Sigmoid colon (tissue), 4 donors: ENCODE data around the gene SRP54.

Experiments used
- POLR2A ChIP-seq, 2 donors: fragments of 450-650 bp; IDR thresholded peaks; one replicate each; pipeline ENCODE4 v1.6.1; 2016; ENCODE audit warnings: antibody characterized with exemption in 2 of 2, mild to moderate bottlenecking in 2 of 2, moderate library complexity in 2 of 2
- POLR2AphosphoS5 ChIP-seq, 4 donors: sonication (generic); formaldehyde crosslinking; IDR thresholded peaks; one replicate each; pipeline ENCODE4 v1.6.1; 2017; ENCODE audit warnings: antibody characterized with exemption in 4 of 4
- TF ChIP-seq, protein P1 (sequence below), 4 experiments: fragments of 450-650 bp in 3 of 4; fragments of 200-600 bp in 1 of 4; IDR thresholded peaks; one replicate each; pipeline ENCODE4 v1.5.1; 2016 to 2019; ENCODE audit warnings: antibody characterized with exemption in 4 of 4, mild to moderate bottlenecking in 3 of 4, moderate library complexity in 2 of 4

DNA sequence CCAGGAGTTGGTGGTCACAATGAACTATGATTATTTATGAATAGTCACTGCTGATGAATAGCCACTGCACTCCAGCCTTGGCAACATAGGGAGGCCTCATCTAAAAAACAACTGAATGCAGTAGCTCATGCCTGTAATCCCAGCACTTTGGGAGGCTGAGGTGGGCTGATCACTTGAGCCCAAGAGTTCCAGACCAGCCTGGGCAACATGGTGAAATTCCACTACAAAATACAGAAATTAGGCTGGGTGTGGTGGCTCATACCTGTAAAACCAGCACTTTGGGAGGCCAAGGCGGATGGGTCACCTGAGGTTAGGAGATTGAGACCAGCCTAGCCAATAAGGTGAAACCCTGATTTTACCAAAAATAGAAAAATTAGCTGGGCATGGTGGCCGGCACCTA, 49.8 kb downstream of the SRP54 start:
- TF ChIP-seq, protein P1, sequence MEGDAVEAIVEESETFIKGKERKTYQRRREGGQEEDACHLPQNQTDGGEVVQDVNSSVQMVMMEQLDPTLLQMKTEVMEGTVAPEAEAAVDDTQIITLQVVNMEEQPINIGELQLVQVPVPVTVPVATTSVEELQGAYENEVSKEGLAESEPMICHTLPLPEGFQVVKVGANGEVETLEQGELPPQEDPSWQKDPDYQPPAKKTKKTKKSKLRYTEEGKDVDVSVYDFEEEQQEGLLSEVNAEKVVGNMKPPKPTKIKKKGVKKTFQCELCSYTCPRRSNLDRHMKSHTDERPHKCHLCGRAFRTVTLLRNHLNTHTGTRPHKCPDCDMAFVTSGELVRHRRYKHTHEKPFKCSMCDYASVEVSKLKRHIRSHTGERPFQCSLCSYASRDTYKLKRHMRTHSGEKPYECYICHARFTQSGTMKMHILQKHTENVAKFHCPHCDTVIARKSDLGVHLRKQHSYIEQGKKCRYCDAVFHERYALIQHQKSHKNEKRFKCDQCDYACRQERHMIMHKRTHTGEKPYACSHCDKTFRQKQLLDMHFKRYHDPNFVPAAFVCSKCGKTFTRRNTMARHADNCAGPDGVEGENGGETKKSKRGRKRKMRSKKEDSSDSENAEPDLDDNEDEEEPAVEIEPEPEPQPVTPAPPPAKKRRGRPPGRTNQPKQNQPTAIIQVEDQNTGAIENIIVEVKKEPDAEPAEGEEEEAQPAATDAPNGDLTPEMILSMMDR (IDR thresholded peaks at IDR 0.05) = no peak
- TF ChIP-seq POLR2A (IDR thresholded peaks at IDR 0.05) (no peak), POLR2AphosphoS5 (IDR thresholded peaks at IDR 0.05) (no peak)
